ENCODE data around the gene DDAH1. TPM values are rescaled to one million over a fixed set of nuclear protein-coding genes. Genes with fewer than 3 reads are reported as not detected.

The DDAH1 gene
- polyA plus RNA-seq, 2 of the 4 experiments (the other 2 are of a cell fraction): 5.7 to 12.6 TPM

DNA sequence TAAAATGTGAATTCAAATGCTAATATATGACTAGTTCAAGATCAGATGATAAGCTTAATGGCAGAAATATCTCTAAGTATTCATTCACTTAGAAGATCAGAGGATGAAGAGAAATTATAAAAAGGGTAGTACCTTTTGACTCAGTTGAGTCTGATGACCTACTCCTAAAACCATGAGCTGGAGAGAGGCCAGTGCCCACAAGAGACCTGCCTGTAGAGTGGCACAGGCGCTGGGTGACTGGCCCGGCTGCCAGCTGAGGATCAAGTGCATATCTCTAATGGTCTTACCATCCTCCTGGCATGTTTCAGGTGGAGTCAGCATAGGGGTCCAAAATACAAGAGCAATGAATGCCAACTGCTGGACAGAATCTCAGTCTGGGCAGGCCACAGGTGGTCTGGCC is 14.1 kb downstream of the DDAH1 start:
- Histone ChIP-seq H3K4me2 (no peak overlapping the region), H3K27ac (no peak overlapping the region)
- no peak for ATAC-seq

GRCh38 chr1:85449356-85449755 is 15.6 kb downstream of the DDAH1 start:
- ATAC-seq (no peak), FAIRE-seq (no peak), DNase-seq (ENCODE audit: low read depth in 1 of 2, low spot score in 1 of 2) (no peak)
- no peaks in the 10 kb centered on the region for H3K4me1 ChIP-seq
- 57% methylated on average over 3 of the region's 3 CpGs for WGBS (ENCODE audit: missing lambda C conversion rate)
- no peak overlapping the region for H3K4me2 ChIP-seq
- POLR2A ChIA-PET: no interaction called here
- H3K9me3 ChIP-seq: no peaks in the 10 kb centered on the region
- TF ChIP-seq KDM5A (IDR thresholded peaks at IDR 0.05) (no peak), CBX8 (IDR thresholded peaks at IDR 0.05) (no peak), ZFP36 (IDR thresholded peaks at IDR 0.05; ENCODE audit: borderline replicate concordance, partially characterized antibody) (no peak), POLR2A (IDR thresholded peaks at IDR 0.05; ENCODE audit: low read length) (no peak), PHF8 (IDR thresholded peaks at IDR 0.05; ENCODE audit: borderline replicate concordance, low read depth) (no peak), RCOR1 (IDR thresholded peaks at IDR 0.05; ENCODE audit: low read depth, low read length) (no peak), JUNB (IDR thresholded peaks at IDR 0.05) (no peak), FOSL2 (IDR thresholded peaks at IDR 0.05) (no peak), FOSL2 (CRISPR knock-in tag; IDR thresholded peaks at IDR 0.05) (no peak), EP300 (IDR thresholded peaks at IDR 0.05) (no peak)
- no peak overlapping the region for H3K4me3 ChIP-seq
- H3K27ac ChIP-seq: no peak overlapping the region
- CTCF ChIA-PET: no interaction called here

More for the DNA sequence above, 14.1 kb downstream of the DDAH1 start:
- no peak overlapping the region for H3K4me3 ChIP-seq
- DNase-seq (ENCODE audit: low read depth in 1 of 2, low spot score in 1 of 2) (no peak), FAIRE-seq (no peak)
- no peaks in the 10 kb centered on the region for H3K9me3 ChIP-seq
- ChIA-PET POLR2A (no interaction called here), CTCF (interaction anchor here (1.5 kb wide), 1 partner anchor 10 kb away, joined by 3 read pairs; no protein-coding TSS in a partner anchor)
- no peaks in the 10 kb centered on the region for H3K4me1 ChIP-seq
- 83% methylated on average over 2 of the region's 2 CpGs for WGBS (ENCODE audit: missing lambda C conversion rate)
- TF ChIP-seq RCOR1 (IDR thresholded peaks at IDR 0.05; ENCODE audit: low read depth, low read length) (no peak), CBX2 (IDR thresholded peaks at IDR 0.05; ENCODE audit: borderline replicate concordance, low read depth) (no peak), PHF8 (IDR thresholded peaks at IDR 0.05; ENCODE audit: borderline replicate concordance, low read depth) (no peak)

GRCh38 chr1:85448358-85448757 is 16.6 kb downstream of the DDAH1 start:
- no peak for DNase-seq (ENCODE audit: low read depth in 1 of 2, low spot score in 1 of 2)
- Histone ChIP-seq H3K27ac (no peak overlapping the region), H3K4me1 (no peaks in the 10 kb centered on the region), H3K9me3 (no peaks in the 10 kb centered on the region), H3K4me3 (no peak overlapping the region), H3K4me2 (no peak overlapping the region)
- POLR2A ChIA-PET: no interaction called here
- WGBS (ENCODE audit: missing lambda C conversion rate): 72% methylated on average over 2 of the region's 2 CpGs
- no peak for ATAC-seq
- TF ChIP-seq, protein P1, sequence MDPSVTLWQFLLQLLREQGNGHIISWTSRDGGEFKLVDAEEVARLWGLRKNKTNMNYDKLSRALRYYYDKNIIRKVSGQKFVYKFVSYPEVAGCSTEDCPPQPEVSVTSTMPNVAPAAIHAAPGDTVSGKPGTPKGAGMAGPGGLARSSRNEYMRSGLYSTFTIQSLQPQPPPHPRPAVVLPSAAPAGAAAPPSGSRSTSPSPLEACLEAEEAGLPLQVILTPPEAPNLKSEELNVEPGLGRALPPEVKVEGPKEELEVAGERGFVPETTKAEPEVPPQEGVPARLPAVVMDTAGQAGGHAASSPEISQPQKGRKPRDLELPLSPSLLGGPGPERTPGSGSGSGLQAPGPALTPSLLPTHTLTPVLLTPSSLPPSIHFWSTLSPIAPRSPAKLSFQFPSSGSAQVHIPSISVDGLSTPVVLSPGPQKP (IDR thresholded peaks at IDR 0.05; ENCODE audit: low read depth, low read length): no peak
- TF ChIP-seq HDAC2 (IDR thresholded peaks at IDR 0.05) (no peak), HOXB13 (CRISPR knock-in tag; IDR thresholded peaks at IDR 0.05; ENCODE audit: low read depth) (no peak)
- FAIRE-seq: no peak
- CTCF ChIA-PET: interaction anchor here (1.0 kb wide), 1 partner anchor 17 kb away, joined by 3 read pairs; no protein-coding TSS in a partner anchor

DNA sequence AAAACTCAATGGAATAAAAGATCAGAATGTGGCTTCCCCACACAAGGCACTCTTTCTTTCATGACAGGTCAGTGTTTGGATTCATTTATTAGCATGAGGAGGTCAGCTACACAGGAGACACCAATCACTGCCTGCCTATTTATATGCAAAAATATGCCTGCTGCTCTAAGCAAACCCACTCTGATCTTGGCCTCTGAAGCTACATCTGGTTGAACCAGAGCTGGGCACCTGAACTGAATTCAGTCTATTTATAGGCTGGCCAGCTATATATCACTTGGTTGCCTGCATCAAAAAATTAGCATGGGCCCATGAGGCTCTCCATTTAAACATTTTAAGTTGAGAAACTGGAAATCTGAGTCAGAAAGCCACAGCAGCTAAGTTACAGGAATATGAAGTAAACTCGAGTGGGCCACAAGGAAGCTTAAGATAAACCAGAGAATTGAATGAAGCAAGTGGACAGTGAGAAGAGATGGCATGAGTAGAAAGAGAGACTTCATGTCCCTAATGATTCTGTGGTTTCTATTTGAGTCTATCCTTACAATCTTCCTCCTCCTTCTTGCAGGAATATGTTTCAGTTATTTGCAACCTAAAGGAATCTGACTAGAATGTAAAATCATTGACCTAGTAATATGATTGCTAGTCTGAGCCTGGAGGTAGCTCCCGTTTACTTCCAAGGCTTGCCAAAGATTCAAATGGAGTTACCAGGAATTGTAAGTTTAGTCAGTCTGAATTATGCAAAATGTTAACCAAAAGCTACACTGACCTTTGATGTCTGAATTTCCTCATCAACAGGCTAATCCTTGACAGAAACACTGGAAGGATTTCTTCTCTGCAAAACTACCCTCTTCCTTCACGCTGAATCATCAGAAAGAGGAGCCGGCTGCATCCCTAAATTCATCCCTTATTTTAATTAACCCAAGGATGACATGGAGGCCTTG is 17.7 kb downstream of the DDAH1 start:
- no peaks in the 10 kb centered on the region for H3K4me1 ChIP-seq
- no peak for FAIRE-seq
- no peak overlapping the region for H3K4me2 ChIP-seq
- no peak for ATAC-seq
- no peak overlapping the region for H3K27ac ChIP-seq
- TF ChIP-seq CHD2 (IDR thresholded peaks at IDR 0.05; ENCODE audit: low read length, partially characterized antibody) (no peak), CBX8 (IDR thresholded peaks at IDR 0.05) (no peak), EP300 (IDR thresholded peaks at IDR 0.05) (no peak), ZNF302 (CRISPR knock-in tag; IDR thresholded peaks at IDR 0.05) (no peak), KDM5A (IDR thresholded peaks at IDR 0.05) (no peak), FOXS1 (CRISPR knock-in tag; IDR thresholded peaks at IDR 0.05) (no peak), NPAS2 (CRISPR knock-in tag; IDR thresholded peaks at IDR 0.05; ENCODE audit: borderline replicate concordance) (no peak), CHD4 (IDR thresholded peaks at IDR 0.05; ENCODE audit: borderline replicate concordance) (no peak), MAZ (IDR thresholded peaks at IDR 0.05; ENCODE audit: borderline replicate concordance, low read depth, low read length) (no peak), REST (IDR thresholded peaks at IDR 0.05) (no peak), SREBF2 (IDR thresholded peaks at IDR 0.05) (no peak), MAFK (IDR thresholded peaks at IDR 0.05; ENCODE audit: partially characterized antibody) (no peak), RNF2 (IDR thresholded peaks at IDR 0.05; ENCODE audit: borderline replicate concordance, low read depth) (no peak)
- H3K9me3 ChIP-seq: no peaks in the 10 kb centered on the region
- POLR2A ChIA-PET: no interaction called here
- H3K4me3 ChIP-seq: no peak overlapping the region
- CTCF ChIA-PET: interaction anchor here (1.0 kb wide), 1 partner anchor 53 kb away, joined by 3 read pairs; no protein-coding TSS in a partner anchor
- 87% methylated on average over 4 of the region's 4 CpGs for WGBS (ENCODE audit: missing lambda C conversion rate)
- no peak for DNase-seq (ENCODE audit: low read depth in 1 of 2, low spot score in 1 of 2)
